Measurements from ENCODE around the gene TTBK2. TPM values are rescaled to one million over a fixed set of nuclear protein-coding genes. Genes with fewer than 3 reads are reported as not detected.
A peak's percentile ranks its signal among the peaks of the same experiment; 100 is the strongest.
"Not testable (repeated sequence)": the region's sequence is repeated elsewhere in the genome, so short reads cannot be mapped to it uniquely, and the experiment has no call there.

The TTBK2 gene
- total RNA-seq, 1 donor from 2014 or later = 23.3 TPM

DNA sequence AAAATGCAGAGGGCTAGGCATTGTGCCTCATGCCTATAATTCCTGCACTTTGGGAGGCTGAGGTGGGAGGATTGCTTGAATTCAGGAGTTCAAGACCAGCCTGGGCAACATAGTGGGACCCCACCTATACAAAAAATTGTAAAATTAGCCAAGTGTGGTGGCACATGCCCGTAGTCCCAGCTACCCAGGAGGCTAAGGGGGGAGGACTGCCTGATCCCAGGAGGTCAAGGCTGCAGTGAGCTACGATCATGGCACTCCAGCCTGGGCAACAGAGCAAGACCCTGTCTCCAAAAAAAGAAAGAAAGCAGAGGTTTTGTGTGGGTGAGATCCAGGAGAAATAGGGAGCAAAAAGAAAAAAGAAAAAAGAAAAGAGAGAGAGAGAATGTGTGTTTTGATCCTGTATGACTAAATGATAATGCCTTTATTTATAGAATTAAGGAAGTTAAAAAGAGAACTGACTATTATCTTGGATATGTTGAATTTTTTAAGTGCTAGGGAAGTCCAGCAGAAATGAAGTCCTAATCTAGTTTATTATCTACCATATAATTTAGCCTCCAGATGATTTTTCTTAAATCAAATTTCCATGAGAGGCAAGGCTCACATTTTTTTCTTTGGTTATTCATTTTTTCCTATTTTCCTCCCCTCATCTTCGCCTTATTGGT, 4.8 kb downstream of the TTBK2 start:
- Histone ChIP-seq H3K4me3 (no peak overlapping the region), H3K9me3 (replicated peaks) (no peaks in the 10 kb centered on the region), H3K36me3 (no peaks in the 10 kb centered on the region), H3K4me1 (peaks cover 38% of the 10 kb centered on the region), H3K27ac (replicated peaks) (no peak overlapping the region), H3K27me3 (ENCODE audit: low read depth) (no peaks in the 10 kb centered on the region)
- no peak for DNase-seq
- TF ChIP-seq, protein P1, sequence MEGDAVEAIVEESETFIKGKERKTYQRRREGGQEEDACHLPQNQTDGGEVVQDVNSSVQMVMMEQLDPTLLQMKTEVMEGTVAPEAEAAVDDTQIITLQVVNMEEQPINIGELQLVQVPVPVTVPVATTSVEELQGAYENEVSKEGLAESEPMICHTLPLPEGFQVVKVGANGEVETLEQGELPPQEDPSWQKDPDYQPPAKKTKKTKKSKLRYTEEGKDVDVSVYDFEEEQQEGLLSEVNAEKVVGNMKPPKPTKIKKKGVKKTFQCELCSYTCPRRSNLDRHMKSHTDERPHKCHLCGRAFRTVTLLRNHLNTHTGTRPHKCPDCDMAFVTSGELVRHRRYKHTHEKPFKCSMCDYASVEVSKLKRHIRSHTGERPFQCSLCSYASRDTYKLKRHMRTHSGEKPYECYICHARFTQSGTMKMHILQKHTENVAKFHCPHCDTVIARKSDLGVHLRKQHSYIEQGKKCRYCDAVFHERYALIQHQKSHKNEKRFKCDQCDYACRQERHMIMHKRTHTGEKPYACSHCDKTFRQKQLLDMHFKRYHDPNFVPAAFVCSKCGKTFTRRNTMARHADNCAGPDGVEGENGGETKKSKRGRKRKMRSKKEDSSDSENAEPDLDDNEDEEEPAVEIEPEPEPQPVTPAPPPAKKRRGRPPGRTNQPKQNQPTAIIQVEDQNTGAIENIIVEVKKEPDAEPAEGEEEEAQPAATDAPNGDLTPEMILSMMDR (IDR thresholded peaks at IDR 0.05; ENCODE audit: borderline replicate concordance) = no peak
- intact Hi-C loops (cut with micrococcal nuclease) = no loop called here

DNA sequence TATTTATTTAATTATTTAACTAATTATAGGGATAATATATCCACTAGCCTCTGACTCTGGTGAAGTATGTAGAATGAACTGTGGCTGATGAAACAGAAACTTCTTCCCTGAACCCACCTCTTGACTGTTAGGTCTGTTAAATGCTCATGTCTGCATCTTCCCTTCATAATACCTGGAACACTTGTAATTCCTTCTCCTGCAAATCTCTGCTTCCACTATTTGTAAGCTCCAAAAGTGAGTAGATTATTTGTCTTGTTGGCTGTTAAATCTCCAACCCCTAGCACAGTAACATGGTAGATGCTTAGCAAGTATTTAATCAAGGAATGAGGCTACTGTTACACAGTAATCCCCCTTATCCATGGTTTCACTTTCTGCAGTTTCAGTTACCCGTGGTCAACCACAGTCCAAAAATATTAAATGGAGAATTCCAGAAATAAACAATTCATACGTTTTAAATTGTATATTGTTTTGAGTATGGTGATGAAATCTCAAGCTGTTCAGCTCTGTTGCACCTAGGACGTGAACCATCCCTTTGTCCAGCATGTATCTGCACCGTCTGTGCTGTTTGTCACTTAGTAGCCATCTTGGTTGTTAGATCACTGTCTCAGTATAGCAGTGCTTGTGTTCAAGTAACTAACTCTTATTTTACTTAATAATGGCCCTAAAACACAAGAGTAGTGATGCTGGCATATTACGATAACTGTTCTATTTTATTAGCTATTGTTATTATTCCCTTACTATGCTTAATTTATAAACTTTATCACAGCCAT, 5.7 kb downstream of the TTBK2 start:
- Histone ChIP-seq H3K4me1 (peaks cover 32% of the 10 kb centered on the region), H3K36me3 (no peaks in the 10 kb centered on the region), H3K27ac (replicated peaks) (no peak overlapping the region), H3K4me3 (no peak overlapping the region), H3K27me3 (ENCODE audit: low read depth) (no peaks in the 10 kb centered on the region), H3K9me3 (replicated peaks) (no peaks in the 10 kb centered on the region)
- no peak for DNase-seq
- intact Hi-C loops (cut with micrococcal nuclease) = no loop called here
- TF ChIP-seq, protein P1 (IDR thresholded peaks at IDR 0.05; ENCODE audit: borderline replicate concordance) = no peak

DNA sequence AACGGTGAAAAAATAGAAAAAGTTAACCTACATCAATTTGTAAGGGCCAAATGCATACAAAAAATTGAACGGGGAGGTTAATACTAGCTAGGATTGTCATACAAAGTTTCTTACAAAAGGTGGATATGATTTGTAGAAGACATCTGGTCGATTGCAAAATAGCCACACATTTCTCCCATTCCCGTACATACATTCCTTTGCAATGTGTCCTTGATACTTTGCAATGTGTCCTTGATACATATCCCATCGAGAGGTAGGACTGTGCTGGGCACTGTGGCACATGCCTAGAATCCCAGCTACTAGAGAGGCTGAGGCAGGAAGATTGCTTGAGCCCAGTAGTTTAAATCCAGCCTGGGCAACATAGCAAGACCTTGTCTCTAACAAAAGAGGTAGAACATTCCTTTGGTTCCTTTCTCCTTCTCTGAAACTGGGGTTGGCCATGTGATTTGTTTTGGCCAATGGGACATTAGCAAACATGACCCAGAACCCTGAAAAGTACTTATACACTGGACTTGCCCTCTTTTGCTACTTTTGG, 9.5 kb downstream of the TTBK2 start:
- Histone ChIP-seq H3K9me3 (replicated peaks) (no peaks in the 10 kb centered on the region), H3K27me3 (ENCODE audit: low read depth) (no peaks in the 10 kb centered on the region), H3K36me3 (no peaks in the 10 kb centered on the region), H3K27ac (replicated peaks) (no peak overlapping the region), H3K4me3 (no peak overlapping the region), H3K4me1 (peaks cover 18% of the 10 kb centered on the region)
- intact Hi-C loops (cut with micrococcal nuclease) = no loop called here
- TF ChIP-seq, protein P1 (IDR thresholded peaks at IDR 0.05; ENCODE audit: borderline replicate concordance) = no peak
- DNase-seq = no peak

DNA sequence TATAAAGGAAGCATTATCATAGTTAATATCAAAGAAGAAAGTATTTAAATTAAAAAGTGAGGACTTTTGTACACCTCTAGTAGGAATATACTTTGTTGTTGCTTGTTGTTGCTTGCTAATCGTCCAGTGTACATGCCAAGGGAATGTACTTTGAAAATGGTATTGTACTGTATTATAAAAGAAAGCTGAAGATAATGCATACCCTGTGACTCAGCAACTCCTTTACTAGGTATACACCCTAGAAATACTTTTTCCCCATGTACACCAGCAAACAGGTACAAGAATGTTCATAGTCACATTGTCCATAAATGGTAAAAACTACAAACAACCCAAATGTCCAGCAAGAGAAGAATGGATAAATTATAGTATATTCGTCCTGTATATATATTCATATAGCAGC, 12.0 kb downstream of the TTBK2 start:
- intact Hi-C loops (cut with micrococcal nuclease) = no loop called here
- Histone ChIP-seq H3K27ac (replicated peaks) (no peak overlapping the region), H3K27me3 (ENCODE audit: low read depth) (no peaks in the 10 kb centered on the region), H3K4me3 (no peak overlapping the region), H3K36me3 (no peaks in the 10 kb centered on the region), H3K4me1 (peaks cover 28% of the 10 kb centered on the region), H3K9me3 (replicated peaks) (no peaks in the 10 kb centered on the region)
- TF ChIP-seq, protein P1 (IDR thresholded peaks at IDR 0.05; ENCODE audit: borderline replicate concordance) = no peak
- no peak for DNase-seq

DNA sequence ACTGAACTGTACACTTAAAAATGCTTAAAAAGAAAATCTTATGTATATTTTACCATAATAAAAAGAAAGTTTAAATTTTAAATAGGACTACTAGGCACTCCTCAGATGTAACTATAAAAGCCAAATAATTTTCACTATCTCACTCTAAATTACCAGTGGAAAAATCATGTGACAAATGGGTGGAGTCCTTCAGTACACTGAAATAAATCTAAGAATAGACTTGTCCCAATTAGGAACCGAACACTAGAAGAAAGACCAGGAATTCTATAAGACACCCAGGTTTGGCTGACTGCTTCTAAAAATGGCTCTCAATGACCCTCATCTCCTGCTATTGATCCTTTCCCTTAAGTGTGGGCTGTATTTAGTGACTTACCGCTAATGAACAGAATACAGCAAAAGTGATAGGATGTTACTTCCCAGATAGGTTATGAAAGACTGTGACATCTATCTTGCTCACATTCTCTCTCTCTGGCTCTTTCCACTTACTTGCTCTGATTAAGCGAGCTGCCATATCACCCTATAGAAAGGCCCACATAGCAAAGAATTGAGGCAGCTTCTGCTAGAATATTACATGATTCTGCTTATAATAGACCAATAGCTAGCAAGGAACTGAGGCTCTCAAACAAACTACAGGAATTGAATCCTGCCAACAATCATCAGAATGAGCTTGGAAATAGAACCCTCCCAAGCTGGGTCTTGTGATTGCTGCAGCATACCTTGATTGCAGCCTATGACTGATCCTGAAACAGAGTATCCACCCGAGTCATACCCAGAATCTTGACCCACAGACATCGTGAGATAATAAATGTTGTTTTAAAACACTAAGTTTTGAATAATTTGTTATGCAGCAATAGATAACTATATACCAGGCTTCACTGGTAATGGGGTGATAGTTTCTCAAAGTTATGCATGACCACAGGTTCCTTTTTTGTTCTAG, 16.9 kb downstream of the TTBK2 start:
- no peaks in the 10 kb centered on the region for H3K36me3 ChIP-seq
- H3K27ac ChIP-seq (replicated peaks) = peak overlapping the region; percentile 62
- no peaks in the 10 kb centered on the region for H3K9me3 ChIP-seq (replicated peaks)
- TF ChIP-seq, protein P1 (IDR thresholded peaks at IDR 0.05; ENCODE audit: borderline replicate concordance) = no peak
- peaks cover 21% of the 10 kb centered on the region for H3K4me1 ChIP-seq
- peak overlapping the region; percentile 13 for H3K4me3 ChIP-seq
- no peak for DNase-seq
- intact Hi-C loops (cut with micrococcal nuclease) = no loop called here
- H3K27me3 ChIP-seq (ENCODE audit: low read depth) = no peaks in the 10 kb centered on the region

DNA sequence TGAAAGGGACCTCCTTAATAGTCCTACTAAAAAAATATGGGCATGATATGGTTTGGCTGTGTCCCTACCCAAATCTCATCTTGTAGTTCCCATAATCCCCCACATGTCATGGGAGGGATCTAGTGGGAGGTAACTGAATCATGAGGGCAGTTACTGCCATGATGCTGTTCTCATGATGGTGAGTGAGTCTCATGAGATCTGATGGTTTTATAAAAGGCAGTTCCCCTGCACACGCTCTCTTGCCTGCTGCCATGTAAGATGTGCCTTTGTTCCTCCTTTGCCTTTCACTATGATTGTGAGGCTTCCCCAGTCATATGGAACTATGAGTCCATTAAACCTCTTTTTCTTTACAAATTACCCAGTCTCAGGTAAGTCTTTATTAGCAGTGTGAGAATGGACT, 26.7 kb downstream of the TTBK2 start:
- H3K27ac ChIP-seq (replicated peaks); intact Hi-C loops (cut with micrococcal nuclease); DNase-seq; H3K9me3 ChIP-seq (replicated peaks); H3K27me3 ChIP-seq (ENCODE audit: low read depth); H3K36me3 ChIP-seq; H3K4me3 ChIP-seq: not testable (repeated sequence)
- H3K4me1 ChIP-seq = peaks cover 23% of the 10 kb centered on the region
